K562 (cell line): ENCODE results near the gene GTF3C4. TPM values are rescaled to one million over a fixed set of nuclear protein-coding genes. Genes with fewer than 3 reads are reported as not detected.

Source experiments
- ATAC-seq: fragments of 200-7000 bp; cut with Tn5 transposase; 3 replicates; pipeline ENCODE4 v1.9.1; 2020; ENCODE audit warnings: moderate library complexity
- BruUV-seq: library from RNA; stranded (reverse); fragments of 400-500 nt; replicated peaks from 2 replicates; lab custom pipeline; 2021; lab: Mats Ljungman, UMichigan
- CTCF ChIA-PET: fragments of 300-600 bp; formaldehyde crosslinking; extraction: SDS; loops from one replicate; lab custom pipeline; 2021; ENCODE audit warnings: low intra/inter-chr PET ratio; lab: Yijun Ruan, JAX
- POLR2A ChIA-PET: fragments of 300-600, 350-650 bp; sonication (Branson Sonifier 250); formaldehyde crosslinking; extraction: SDS; loops from one replicate; lab custom pipeline; 2021; ENCODE audit warnings: antibody characterized with exemption, inconsistent platforms; lab: Yijun Ruan, JAX
- DNase-seq, 4 experiments: peaks; one replicate each; pipeline versions ENCODE4 v3.0.0 to v3.0.0-alpha.2; 2011 to 2018; ENCODE audit warnings: low spot score in 3 of 4, mixed read lengths in 3 of 4; ENCODE audit errors: extremely low read depth in 1 of 4
- FAIRE-seq: peaks from 2 replicates; lab custom pipeline; 2011; peaks lifted over from hg19 to GRCh38; lab: Jason Lieb, UNC
- H2AFZ ChIP-seq: 2 replicates; pipeline ENCODE4 v1.6.0; 2011; ENCODE audit warnings: low read depth, low read length, control low read depth, inconsistent platforms
- H3K27ac ChIP-seq: fragments of 200-600 bp; 3 replicates; pipeline ENCODE4 v1.8.0; 2011; ENCODE audit warnings: low read depth, mild to moderate bottlenecking, control low read depth, inconsistent platforms, low read length, moderate library complexity, mixed read lengths; ENCODE audit errors: extremely low read depth
- H3K27me3 ChIP-seq, 2 experiments: fragments of 300-600 bp in 1 of 2; 2 replicates in 1 of 2; 3 replicates in 1 of 2; pipeline versions ENCODE4 v1.6.0 to v1.8.0; 2011; ENCODE audit warnings: inconsistent platforms in 2 of 2, low read length in 2 of 2, mild to moderate bottlenecking in 1 of 2, mixed read lengths in 1 of 2, moderate library complexity in 1 of 2; ENCODE audit not compliant: control insufficient read depth in 2 of 2, insufficient read depth in 2 of 2
- H3K36me3 ChIP-seq: fragments of 300-600 bp; 3 replicates; pipeline ENCODE4 v1.8.0; 2011; ENCODE audit warnings: mild to moderate bottlenecking, low read length, inconsistent platforms; ENCODE audit not compliant: control insufficient read depth, insufficient read depth
- H3K4me1 ChIP-seq, 2 experiments: fragments of 200-600 bp in 1 of 2; replicated peaks in 1 of 2; 2 replicates in 1 of 2; 3 replicates in 1 of 2; pipeline versions ENCODE4 v1.5.1 to v1.8.0; 2011; ENCODE audit warnings: inconsistent platforms in 2 of 2, low read length in 2 of 2, mild to moderate bottlenecking in 1 of 2, mixed read lengths in 1 of 2, moderate library complexity in 1 of 2; ENCODE audit not compliant: control insufficient read depth in 2 of 2, insufficient read depth in 2 of 2
- H3K4me2 ChIP-seq: 2 replicates; pipeline ENCODE4 v1.6.1; 2011; ENCODE audit warnings: low read length, control low read depth, inconsistent platforms, mixed read lengths; ENCODE audit not compliant: insufficient read depth
- H3K4me3 ChIP-seq: fragments of 200-600 bp; sonication (generic), shearing (Covaris generic); 2 replicates; pipeline ENCODE4 v1.5.1; 2016; ENCODE audit warnings: control low read depth, inconsistent platforms
- H3K79me2 ChIP-seq: fragments of 200-600 bp; 3 replicates; pipeline ENCODE4 v1.8.0; 2011; ENCODE audit warnings: low read length, inconsistent platforms; ENCODE audit not compliant: control insufficient read depth, insufficient read depth
- H3K9ac ChIP-seq, 2 experiments: 2 replicates each; pipeline versions ENCODE4 v1.6.0 to v1.6.1; 2011; ENCODE audit warnings: low read depth in 2 of 2, low read length in 2 of 2, control low read depth in 1 of 2, inconsistent platforms in 1 of 2, mild to moderate bottlenecking in 1 of 2, mixed read lengths in 1 of 2; ENCODE audit not compliant: insufficient read depth in 1 of 2
- H3K9me1 ChIP-seq: one replicate; pipeline ENCODE4 v1.6.0; 2011; ENCODE audit warnings: inconsistent platforms, mild to moderate bottlenecking, low read length, moderate library complexity; ENCODE audit not compliant: control insufficient read depth, insufficient read depth
- H3K9me3 ChIP-seq: replicated peaks from 2 replicates; pipeline ENCODE4 v1.5.1; 2011; ENCODE audit warnings: low read depth, low read length, inconsistent platforms; ENCODE audit not compliant: control insufficient read depth, insufficient read depth
- H4K20me1 ChIP-seq: replicated peaks from 2 replicates; pipeline ENCODE4 v1.6.1; 2011; ENCODE audit warnings: low read length, inconsistent platforms, mixed read lengths; ENCODE audit not compliant: control insufficient read depth, insufficient read depth
- PTBP1 ChIP-seq: fragments of 200-400 bp; formaldehyde crosslinking; IDR thresholded peaks from 2 replicates; pipeline ENCODE4 v1.6.1; 2017; ENCODE audit warnings: low read depth, low read length
- TBP ChIP-seq: optimal IDR thresholded peaks from 2 replicates; pipeline ENCODE3; 2011; ENCODE audit warnings: low read depth, low read length, improper control_type of control experiment
- ZNF263 ChIP-seq: sonication (generic); formaldehyde crosslinking; IDR thresholded peaks from 2 replicates; pipeline ENCODE4 v1.8.0; 2022; ENCODE audit warnings: mild to moderate bottlenecking, missing genetic modification reagents, borderline replicate concordance
- WGBS: fragments of 100-300 bp; shearing (Covaris generic); methylation state at CpG from one replicate; pipeline ENCODE4 v1.1.6; 2016; ENCODE audit warnings: low coverage, mixed read lengths; ENCODE audit not compliant: insufficient coverage; ENCODE audit errors: missing lambda C conversion rate; 5-methylcytosine and 5-hydroxymethylcytosine counted together
- in situ Hi-C: fragments of 300-500 bp; cut with MboI; formaldehyde crosslinking; loops from 4 replicates; pipeline ENCODE4 v1.15.0; 2018; ENCODE audit warnings: inconsistent platforms, mixed read lengths
- intact Hi-C: fragments of 100-400 bp; cut with micrococcal nuclease; formaldehyde crosslinking; loops from 2 replicates; pipeline ENCODE4 v1.14.2; 2022
- polyA plus RNA-seq, 8 experiments: library from polyadenylated mRNA; depleted of rRNA in 4 of 8; stranded (reverse) in 5 of 8; unstranded in 3 of 8; fragments of >200 nt; fragmentation: Nextera tagmentation in 2 of 8; fragmentation: Illumina TruSeq in 1 of 8; extraction: Ambion mirVana in 2 of 8; extraction: Trizol in 1 of 8; gene quantifications; 2 replicates each; pipeline versions ENCODE4 v1.2.1 to v1.2.3, GENCODE V29; 2011 to 2014; ENCODE audit warnings: inconsistent platforms in 1 of 8, missing spikeins in 1 of 8
- total RNA-seq, 7 experiments: library from RNA; depleted of rRNA in 6 of 7; stranded (reverse); fragments of >200 nt in 6 of 7; fragmentation: Illumina TruSeq in 2 of 7; extraction: Trizol in 2 of 7; gene quantifications; 2 replicates each; pipeline versions ENCODE4 v1.2.1 to v1.2.3, GENCODE V29; 2011 to 2021; ENCODE audit warnings: low replicate concordance in 1 of 7
- TF ChIP-seq, protein P1 (sequence below): fragments of 250-450 bp; sonication (Bioruptor Pico); IDR thresholded peaks from 2 replicates; pipeline ENCODE4 v1.8.0; 2022; ENCODE audit warnings: moderate library complexity, mild to moderate bottlenecking, inconsistent platforms
- TF ChIP-seq, protein P2 (sequence below): sonication (generic); formaldehyde crosslinking; IDR thresholded peaks from 2 replicates; pipeline ENCODE4 v1.8.0; 2023; ENCODE audit warnings: missing genetic modification reagents, mild to moderate bottlenecking, borderline replicate concordance

Gene GTF3C4
- total and polyA plus RNA-seq, 9 of the 15 experiments (the other 6 are each of a cell fraction or from before 2014, with no cell fraction given) = 3.9 to 20.0 (median 12.2) TPM

DNA sequence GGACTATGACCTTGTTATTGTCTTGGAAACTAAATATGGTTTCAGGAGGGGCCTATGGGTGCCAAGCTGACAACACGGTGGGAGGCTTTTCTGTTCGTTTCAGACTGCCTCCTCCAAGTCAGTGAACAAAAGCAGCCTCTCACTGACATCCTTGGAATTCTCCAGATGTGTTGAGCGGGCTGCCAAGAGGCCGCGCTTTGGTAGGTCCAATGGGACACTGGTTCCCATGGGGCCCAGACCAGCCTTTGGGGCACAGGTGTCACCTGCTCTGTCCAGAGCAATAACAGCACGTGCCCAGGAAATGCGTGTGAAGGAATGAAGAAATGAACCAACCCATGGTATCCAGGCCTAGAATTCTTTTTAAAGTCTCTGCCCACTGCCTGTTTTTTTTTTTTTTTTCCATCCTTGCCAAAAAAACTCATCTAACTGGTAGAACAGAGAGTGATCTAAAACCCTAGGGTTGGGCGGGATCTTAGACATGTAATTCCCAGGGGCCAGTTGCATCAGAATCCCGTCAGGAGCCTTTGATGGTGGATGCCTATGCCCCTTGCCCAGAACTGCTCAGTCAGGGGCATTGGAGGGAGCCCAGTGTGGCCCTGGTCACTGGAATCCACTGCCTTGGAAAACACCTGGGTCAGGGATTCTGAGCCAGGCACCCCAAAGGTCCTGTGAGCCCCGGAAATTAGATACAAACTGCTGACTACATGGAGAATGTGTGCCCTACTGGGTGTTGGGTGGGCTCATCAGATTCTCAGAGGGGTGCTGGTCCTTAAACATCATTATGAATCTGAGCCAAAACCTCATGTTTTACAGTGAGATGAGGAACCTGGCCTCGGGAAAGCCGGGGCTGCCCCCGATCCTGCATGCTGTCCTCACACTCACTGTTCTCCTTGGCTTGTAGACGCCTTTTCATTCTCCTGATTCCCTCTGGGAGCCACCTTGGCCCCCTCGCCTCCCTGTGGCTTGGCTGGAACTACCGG, 60.1 kb downstream of the GTF3C4 start:
- no peak for ATAC-seq
- Histone ChIP-seq H3K9ac (no peak overlapping the region), H3K27me3 (peaks cover 35 to 83% of the 10 kb centered on the region in 2 experiments), H3K4me2 (no peak overlapping the region), H3K4me1 (no peaks in the 10 kb centered on the region), H3K79me2 (no peaks in the 10 kb centered on the region), H3K9me1 (peaks cover 5% of the 10 kb centered on the region), H3K9me3 (no peaks in the 10 kb centered on the region), H3K27ac (no peak overlapping the region), H3K36me3 (no peaks in the 10 kb centered on the region), H4K20me1 (0 out of 2 replicates have a peak, but pooled peaks cover 3% of the 10 kb centered on the region), H2AFZ (no peak overlapping the region), H3K4me3 (no peak overlapping the region)
- in situ Hi-C loops (no loop called here), intact Hi-C loops (no loop called here)
- FAIRE-seq = no peak
- POLR2A ChIA-PET = interaction anchor here (0.5 kb wide), 1 partner anchor 112 kb away, joined by 3 read pairs; no protein-coding TSS in a partner anchor
- CTCF ChIA-PET = no interaction called here
- 9% methylated on average over 16 of the region's 16 CpGs for WGBS
- BruUV-seq = no TSS peak
- no peak for DNase-seq
- no peak for TF ChIP-seq ZNF263
- TF ChIP-seq, protein P1, sequence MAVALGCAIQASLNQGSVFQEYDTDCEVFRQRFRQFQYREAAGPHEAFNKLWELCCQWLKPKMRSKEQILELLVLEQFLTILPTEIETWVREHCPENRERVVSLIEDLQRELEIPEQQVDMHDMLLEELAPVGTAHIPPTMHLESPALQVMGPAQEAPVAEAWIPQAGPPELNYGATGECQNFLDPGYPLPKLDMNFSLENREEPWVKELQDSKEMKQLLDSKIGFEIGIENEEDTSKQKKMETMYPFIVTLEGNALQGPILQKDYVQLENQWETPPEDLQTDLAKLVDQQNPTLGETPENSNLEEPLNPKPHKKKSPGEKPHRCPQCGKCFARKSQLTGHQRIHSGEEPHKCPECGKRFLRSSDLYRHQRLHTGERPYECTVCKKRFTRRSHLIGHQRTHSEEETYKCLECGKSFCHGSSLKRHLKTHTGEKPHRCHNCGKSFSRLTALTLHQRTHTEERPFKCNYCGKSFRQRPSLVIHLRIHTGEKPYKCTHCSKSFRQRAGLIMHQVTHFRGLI (CRISPR knock-in tag) = no peak
- no peak for TF ChIP-seq TBP
- no peak for TF ChIP-seq PTBP1
- TF ChIP-seq, protein P2, sequence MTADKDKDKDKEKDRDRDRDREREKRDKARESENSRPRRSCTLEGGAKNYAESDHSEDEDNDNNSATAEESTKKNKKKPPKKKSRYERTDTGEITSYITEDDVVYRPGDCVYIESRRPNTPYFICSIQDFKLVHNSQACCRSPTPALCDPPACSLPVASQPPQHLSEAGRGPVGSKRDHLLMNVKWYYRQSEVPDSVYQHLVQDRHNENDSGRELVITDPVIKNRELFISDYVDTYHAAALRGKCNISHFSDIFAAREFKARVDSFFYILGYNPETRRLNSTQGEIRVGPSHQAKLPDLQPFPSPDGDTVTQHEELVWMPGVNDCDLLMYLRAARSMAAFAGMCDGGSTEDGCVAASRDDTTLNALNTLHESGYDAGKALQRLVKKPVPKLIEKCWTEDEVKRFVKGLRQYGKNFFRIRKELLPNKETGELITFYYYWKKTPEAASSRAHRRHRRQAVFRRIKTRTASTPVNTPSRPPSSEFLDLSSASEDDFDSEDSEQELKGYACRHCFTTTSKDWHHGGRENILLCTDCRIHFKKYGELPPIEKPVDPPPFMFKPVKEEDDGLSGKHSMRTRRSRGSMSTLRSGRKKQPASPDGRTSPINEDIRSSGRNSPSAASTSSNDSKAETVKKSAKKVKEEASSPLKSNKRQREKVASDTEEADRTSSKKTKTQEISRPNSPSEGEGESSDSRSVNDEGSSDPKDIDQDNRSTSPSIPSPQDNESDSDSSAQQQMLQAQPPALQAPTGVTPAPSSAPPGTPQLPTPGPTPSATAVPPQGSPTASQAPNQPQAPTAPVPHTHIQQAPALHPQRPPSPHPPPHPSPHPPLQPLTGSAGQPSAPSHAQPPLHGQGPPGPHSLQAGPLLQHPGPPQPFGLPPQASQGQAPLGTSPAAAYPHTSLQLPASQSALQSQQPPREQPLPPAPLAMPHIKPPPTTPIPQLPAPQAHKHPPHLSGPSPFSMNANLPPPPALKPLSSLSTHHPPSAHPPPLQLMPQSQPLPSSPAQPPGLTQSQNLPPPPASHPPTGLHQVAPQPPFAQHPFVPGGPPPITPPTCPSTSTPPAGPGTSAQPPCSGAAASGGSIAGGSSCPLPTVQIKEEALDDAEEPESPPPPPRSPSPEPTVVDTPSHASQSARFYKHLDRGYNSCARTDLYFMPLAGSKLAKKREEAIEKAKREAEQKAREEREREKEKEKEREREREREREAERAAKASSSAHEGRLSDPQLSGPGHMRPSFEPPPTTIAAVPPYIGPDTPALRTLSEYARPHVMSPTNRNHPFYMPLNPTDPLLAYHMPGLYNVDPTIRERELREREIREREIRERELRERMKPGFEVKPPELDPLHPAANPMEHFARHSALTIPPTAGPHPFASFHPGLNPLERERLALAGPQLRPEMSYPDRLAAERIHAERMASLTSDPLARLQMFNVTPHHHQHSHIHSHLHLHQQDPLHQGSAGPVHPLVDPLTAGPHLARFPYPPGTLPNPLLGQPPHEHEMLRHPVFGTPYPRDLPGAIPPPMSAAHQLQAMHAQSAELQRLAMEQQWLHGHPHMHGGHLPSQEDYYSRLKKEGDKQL (CRISPR knock-in tag) = no peak
